Stimulated activated CD8-positive, alpha-beta memory T cell treated with anti-CD3 and anti-CD28 coated beads, Interleukin-15, amount 100 ng/mL, for 24 hours (primary cell): Measurements from ENCODE around the gene INSIG2.

Experiments used
- DNase-seq: peaks from one replicate; pipeline ENCODE4 v3.0.0-alpha.2; 2020; ENCODE audit warnings: low read depth

The INSIG2 gene

DNA sequence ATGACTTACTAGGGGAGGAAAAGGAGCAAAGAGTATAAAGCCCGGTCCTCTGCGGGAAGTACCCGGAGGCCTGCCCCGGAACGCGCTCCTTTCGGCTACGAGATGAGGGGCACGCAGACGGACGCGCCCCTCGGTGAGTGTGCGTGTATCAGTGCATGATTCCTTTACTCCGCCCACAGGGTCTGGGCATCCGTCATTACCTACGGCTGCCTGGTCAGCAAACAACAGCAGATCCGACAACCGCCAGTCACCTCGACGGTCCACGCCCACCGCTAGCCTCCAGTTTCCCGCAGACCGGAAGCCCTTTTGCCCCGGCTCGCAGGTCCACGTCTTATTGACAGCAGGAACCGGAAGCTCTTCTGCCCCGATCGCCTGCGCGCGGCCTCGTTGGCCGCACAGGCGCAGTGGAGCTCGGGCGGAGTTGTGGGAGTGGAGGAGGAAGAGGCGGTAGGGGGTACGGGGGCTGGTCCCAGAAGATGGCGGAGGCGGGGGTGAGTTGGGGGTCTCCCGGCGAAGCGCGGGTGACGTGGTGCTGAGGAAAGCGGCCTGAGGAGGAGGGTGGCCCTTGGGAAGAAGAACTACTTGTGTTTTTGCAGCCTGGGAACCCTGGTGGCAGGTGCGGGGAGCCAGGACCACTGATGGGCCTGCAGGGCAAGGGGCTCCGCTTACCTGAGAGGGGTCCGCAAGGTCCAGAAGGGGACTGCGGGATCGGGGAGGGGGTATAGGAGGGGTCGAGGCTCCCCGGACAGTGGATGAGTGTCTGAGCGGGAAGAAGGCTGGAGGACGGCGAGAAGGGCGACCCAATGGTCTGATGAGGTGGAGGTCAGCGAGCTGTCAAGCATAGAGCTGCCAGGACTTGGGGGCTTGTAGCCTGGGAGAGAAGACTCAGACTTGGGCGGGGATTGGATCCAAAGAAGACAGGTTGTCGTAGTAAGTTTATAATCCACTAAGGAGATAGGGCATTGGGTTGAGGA lies at the start of gene INSIG2:
Gene INSIG2 (plus strand): TSS at position 421 of the 974 bp plus-strand sequence. CDS start 8,086 bp downstream, outside the sequence.
- DNase-seq: peak; percentile 82

DNA sequence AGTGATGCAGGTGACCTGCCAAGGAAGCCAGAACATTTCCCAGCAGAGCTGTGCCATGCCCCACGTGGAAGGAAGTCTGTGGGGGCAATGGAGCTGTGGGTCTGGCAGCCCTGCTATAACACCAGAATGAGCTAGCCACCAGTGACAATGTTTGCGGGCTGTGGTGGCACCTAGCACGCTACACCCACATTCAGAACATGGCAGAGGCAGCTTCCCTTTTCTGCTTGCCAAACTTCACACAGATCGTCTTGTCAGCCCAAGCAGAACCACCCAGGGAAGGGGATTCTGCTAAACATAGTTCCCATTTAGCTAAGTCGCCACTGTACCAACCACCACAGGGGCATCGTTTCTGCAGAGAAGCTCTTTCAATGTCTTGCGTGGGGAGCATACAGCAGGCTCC lies 47.4 kb upstream of the INSIG2 start:
- DNase-seq: no peak

DNA sequence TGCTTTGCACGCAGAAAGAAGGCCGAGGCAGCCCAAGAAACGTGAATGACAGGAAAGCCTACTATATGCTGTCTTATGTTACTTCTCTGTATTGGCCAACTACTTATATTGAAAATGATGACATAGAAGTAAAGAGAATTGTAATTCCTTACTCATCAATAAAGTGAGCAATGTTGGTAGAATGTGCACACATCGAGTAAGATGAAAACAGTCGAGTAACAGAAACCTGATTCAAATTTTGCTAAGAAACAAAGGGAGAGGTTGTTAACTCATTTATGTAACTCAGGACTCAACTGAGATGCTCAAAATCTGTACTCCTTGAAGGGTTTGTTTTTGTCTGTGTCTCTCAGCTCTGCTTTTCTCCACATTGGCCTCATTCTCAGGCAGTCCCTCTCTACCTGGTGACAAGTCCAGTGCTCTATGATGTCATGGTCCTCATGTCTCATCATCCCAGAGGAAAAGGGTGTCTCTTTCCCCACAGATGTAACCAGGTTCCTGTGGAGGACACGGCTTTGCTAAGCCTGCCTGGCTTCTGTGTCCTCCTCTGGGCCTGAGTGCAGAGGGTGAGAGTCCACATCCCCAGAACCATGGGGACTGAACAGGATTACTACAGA lies 44.1 kb upstream of the INSIG2 start:
- no peak for DNase-seq

DNA sequence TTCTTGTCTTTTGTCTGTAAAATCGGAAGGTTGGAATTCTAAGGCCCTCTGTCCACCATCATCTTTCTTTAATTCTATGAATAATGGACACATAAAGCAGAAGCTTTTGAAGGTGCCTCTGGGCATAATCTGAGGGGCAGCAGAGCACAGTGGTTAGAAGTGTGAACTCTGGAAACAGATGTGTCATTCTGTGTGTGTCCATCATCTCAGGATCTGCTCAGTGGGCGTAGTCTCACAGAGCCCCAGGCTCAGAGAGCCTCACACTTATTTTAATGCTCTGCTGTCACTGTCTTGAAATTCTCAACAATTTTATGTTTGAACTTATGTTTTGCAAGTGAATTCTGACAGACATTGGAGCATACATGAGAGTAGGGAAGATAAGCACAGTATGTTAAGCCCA lies 43.4 kb upstream of the INSIG2 start:
- no peak for DNase-seq

DNA sequence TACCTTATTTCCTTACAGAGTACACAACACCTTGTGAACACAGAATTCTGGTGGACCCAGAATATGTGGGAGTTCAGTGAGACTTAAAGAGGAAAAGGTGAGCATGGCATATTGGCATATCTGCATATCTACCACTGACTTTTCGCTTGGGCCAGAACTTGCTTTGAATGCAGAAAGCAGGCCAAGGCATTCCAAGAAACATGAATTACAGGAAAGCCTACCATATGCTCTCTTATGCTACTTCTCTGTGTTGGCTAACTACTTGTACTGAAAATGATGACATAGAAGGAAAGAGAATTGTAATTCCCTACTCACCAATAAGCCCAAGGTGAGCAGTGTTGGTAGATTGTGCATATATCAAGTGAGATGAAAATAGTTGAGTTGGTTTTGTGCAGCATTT lies 43.0 kb upstream of the INSIG2 start:
- no peak for DNase-seq

DNA sequence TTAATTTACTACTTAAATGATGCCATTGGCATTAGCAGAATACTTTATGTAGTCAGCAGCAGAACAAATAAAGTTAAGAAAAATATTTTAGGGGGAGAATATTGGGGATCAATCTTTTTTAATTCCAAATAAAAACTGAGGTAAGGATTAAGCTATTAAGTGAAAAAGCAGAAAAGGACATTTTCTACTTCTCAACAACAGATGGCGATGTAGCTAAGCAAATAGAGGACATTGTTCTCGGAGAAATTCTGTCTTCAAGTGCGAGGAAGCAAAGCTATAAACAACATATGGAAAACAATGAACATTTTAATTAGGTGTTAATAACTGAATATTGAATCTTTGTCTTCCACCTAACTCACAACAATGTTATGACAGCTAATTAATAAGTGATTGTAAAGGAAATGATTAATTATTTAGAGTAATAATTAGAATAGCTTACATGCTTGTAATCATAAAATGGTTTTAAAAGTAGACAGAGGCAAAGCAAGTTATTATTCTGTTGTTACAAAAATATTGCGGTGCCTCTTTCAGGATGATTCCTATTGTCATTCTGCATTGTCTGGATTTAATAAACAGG lies 41.5 kb upstream of the INSIG2 start:
- DNase-seq: no peak

DNA sequence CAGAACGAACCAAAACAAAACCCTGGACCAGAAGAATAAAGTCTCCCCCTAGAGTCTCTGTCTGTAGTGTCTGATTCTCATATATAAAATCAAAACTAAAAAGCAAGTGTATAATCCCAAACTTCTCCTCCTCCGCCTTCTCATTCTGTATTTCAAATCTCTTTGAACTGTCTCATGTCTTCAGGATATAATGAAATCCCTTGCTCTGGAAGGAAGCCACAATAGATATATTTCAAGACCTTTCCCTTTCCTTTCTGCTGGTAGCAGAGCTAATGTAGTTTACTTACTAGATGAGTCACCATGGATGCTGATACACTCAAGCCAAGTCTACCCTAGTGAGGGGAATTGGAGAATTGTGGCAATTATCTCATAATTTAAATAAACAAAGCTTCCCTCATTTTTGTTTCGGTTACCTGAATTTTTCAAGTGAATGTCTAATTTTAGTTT lies 40.9 kb upstream of the INSIG2 start:
- DNase-seq: no peak

DNA sequence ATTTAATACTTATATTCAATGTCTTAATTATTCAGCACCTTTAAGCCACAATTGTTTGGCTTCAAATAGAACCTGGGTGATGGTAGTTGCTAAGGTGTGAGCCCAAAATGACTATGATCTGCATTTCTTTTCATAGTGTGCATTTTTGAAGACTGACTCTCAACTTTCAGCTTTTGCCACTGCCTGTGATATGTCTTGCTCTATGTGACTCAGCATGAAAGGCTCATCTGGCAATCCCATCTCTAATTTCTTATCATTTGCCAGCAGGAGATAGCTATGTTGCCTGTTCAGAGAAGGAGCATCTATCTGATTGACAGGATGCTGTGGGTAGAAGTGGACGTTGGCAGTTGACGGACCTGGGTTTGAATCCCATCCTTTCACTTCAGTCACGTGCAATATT lies 39.9 kb upstream of the INSIG2 start:
- no peak for DNase-seq

DNA sequence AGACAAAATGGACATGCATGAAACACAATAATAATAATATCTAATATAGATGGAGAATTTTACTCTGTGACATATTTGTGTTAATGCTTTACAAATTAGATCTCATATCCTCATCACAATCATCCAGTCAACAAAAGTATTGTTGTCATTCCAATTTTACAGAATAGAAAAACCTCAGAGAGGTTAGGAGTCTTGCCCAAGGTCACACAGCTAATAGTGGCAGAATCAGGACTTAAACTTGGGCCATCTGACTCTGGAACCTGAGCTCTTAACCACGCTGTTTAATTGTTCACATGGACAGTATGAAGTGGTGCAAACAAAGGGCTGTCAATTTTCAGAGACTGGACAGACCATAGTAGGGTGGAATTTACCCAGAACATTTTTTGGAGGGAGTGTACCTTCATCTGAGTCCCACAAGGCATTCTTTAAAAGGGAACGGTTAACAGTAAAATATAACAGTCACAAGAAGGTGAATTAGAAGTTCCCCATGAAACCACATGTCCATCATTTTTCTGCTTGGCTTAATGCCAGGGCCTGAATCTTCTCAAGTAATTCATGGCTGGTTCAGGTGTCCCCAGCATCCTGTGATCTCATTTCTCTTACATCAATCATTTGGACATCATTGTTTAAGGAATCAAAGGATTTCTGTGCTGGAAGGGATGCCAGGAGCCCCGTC lies 39.0 kb upstream of the INSIG2 start:
- no peak for DNase-seq

DNA sequence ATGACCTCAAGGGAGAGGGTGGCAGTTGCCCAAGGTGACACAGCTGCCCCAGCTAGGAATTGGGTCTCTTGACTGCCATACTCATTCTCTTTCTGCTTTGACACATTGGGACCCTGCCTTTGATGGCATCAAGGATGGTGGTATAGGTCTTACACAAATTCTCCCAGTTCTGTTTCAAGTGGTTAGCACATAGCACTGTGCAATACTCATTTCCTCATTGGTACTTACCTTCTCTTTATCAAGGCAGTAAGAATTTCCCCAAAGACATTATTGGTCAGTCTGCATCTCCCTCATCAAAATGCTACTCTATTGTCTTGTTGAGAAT lies 38.5 kb upstream of the INSIG2 start:
- DNase-seq: no peak

DNA sequence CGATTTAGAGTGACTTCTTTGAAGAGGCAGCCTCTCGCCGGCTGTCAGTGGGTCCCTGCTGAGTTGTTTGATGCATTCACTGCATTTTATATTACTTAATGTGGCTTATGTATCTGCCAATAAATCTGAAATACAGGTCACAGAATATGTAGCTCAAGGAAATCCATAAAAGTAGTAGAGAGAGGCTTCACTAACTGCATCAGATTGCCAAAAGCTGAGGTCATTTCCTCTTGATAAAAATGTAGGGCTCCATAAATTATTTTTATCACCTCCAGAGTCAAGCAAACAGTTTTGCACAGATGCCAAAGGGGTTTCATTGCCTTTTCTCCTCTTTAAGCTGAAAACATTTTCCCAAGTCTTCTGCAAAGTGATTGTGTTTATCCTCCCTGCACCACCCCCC lies 37.9 kb upstream of the INSIG2 start:
- no peak for DNase-seq

DNA sequence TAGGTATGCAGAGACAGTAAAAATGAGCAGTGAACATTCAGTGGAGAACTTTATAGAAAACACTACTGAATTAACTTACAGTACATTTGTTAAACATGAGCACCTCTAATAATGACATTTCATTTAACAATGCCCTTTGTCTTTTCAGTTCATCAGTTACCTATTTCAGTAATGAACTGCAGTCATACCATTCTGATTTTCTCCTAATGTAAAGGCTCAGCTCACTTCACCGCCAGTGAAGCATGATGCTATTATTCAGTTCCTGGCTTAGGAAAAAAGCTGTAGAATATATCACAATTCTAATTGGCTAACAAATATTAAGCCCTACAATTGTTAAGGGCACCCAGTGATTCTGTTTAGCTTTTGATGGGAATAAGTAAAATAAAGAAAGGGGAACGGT lies 37.3 kb upstream of the INSIG2 start:
- no peak for DNase-seq

DNA sequence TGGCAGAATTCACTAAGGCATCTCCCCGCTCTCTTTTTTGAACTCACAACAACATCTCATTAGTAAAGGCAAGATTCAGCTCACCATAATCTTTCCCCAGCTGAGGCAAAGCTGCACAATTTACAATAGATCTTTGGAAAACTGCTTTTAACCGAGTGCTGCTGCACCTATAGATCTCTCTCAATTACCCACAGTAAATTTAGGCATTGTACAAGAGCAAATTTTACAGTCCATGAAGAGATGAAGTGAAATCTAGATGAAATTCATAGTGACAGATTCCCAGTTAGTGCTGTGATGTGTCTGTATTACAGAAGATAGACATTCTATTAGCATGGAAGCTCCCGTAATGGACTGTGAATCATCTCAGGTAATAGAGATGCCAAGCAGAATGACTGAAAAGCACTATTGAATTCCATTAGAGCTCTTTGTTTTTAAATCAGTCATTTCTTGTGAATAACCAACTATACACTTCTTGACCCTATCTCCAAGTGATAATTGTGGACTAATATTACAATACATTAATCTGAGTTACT lies 36.4 kb upstream of the INSIG2 start:
- no peak for DNase-seq

DNA sequence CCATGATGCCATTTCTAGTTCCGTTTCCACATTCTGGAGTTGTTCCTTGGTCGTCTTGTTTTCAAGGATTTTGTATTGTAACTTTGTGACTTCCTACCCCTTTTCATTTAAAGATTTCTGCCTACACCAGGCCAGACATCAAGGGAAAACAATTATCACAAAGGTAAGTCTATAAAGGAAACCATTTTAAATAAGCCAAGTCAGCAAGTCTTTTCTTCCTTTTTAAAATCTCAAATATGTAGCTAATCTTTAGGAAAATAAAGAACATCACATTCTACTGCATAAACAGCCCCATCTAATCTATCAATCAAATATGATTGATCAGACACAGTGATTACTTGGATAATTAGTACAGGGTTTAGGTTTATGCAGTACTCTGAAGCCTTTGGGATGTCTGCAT lies 35.8 kb upstream of the INSIG2 start:
- DNase-seq: no peak

DNA sequence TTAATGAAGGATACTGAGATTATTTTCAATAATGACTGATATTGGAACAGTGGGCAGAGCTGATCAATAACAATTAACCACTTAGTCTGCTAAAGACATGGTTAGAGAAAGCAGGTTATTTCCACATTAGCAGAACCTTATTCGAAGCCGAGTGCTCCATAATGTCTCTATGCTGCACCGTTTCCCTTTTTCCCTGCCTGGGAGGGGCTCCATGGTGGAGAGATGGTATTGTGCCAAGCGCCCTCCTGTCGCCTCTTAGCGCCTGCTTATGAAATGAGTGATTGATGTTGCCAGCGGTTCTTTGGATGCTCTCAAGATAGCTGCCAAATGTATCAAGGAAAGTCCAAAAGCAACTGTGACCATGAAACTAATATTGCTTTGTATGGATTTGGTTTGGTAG lies 34.6 kb upstream of the INSIG2 start:
- no peak for DNase-seq

DNA sequence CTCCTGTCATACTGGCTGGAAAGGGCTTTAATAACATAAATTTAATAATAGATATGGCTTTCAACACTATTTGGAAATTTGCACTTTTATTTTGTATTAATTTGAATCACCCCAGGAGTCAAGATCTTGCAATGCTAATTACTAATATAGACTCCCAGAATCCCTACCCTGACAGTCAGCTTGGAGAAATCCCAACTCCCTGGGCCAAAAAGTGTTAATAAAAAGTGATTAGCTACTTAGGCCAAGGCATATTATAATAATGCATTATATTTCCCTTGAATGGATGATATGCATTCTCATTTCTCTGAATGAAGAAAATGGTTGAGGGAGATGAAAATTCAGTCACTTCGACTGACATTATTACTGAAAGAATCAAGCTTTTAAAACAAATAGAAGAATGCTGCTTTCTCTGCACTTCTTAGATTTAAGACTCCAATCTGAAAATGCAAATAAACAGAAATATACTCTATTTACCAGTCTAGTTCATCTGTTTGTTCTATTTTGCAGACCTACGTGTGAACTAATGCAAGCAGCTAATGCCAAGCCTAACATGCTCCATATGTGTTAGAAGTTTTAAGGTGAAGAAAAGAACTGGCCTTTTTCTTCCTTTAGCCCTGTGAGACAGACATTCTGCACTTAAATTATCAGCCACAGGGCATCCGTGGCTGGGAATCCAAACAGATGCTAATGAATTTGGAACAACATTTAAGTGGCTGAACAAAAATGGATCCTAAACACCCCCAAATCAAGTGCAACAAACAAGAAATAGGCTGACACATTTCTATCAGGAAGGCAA lies 33.9 kb upstream of the INSIG2 start:
- no peak for DNase-seq

DNA sequence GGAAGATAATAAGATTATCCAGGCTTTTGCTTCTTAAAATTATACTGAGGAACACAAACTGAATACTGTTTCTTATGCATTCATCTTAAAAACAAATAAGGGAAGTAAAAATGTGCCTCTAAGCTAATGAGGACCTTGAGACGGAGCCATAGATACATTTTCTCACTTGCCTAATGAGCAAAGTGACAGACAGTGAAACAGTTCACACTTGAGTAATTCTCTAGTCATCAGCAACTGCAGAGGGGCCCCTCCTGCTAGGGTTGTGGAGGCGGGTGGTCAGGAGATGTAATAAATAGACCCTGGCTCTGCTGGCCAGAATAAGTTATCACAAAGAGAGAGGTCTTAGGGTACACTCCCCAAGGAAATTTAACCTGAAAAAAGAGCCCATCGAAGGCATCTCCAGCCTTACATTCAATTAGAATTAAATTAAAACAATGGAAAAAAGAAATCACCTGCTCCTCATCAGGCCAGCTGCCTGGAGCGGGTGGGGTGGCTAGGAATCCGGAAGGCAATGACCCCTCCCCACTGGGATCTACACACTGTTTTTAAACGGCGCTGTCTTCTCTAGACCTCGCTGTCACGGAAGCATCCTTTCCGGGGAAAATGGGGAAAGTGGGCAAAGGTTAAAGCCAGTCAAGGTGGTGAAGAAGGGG lies 32.6 kb upstream of the INSIG2 start:
- no peak for DNase-seq

DNA sequence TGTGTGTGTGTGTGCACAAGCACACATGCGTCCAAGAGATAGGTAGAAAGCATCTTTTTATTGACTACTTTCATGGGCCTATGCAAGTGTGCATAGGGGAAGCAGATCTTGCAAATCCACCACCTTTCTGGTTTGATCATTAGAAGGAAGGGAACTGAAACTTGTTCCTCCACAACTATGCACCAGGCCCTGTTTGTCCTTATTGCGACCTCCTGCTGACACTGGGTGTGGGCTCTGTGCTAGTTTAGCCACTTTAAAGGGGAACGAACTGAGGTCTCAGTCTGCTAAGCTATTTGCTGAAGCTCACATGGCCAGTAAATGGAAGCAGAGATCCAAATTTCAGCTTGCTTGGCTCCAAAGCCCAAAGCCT lies 32.1 kb upstream of the INSIG2 start:
- no peak for DNase-seq

DNA sequence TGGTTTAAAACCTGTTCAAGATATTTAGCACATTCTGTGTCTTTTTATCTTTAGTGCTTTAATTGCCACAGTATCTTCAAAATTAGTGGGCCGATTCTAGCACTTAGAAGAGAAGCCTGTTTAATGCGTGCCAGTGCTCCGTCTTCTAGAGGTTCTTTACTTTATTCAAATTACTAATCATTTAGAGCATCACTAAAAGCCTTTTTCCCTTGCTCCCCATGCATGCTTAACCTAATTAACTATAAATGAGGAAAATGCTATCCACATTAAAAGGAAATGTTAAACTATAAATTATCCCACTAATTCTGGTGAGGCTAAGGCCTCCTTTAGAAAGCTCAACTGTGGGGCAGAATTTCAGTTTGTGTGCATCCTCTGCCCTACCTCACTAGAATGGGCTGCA lies 31.5 kb upstream of the INSIG2 start:
- DNase-seq: no peak

DNA sequence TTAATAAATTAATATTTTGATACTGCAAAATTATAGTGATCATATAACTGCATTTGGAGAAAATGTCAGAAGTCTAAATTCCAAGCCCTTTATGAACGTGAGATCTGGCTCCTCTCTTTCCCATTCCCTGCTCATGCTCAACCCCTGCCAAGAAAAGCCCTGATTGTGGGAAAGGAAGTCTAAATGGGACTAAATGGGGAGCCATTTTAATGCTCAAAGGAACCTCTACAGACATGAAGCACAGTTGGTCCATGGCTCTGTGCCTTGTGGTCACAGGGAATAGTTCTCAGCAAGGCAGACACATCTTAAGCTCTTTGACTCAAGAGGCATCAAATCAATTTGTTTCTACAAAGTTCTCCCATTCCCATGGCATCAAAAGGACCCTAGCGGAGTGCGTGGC lies 29.3 kb upstream of the INSIG2 start:
- DNase-seq: no peak

DNA sequence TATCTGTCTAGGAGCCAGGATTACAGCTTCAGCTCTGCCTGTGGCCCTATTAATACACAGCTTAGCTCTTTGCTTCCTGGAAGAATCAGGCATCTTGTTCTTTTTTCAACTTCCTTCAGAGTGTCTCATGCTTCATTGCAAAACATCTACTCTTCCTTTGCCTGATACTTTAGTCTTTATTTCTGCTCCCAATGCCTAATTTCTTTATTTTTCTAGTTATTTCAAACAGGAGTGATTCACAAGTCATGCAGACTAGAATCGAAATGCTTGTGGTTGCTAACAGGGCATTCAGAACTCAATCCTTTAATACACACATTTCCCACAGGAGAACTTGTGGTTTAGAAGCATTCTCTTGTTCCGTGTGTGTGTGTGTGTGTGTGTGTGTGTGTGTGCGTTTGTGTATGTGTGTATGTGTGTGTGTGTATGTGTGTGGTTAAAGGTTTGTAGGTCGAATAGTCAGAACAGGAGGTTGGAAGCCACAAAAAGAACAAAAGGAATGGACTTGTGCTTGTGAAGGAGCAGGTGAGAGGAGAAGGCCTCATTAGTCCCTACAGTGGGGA lies 28.3 kb upstream of the INSIG2 start:
- no peak for DNase-seq
